Panc1 (cell line): ENCODE data around the gene ZC3H15. TPM values are rescaled to one million over a fixed set of nuclear protein-coding genes. Genes with fewer than 3 reads are reported as not detected.

Source experiments
- ATAC-seq: fragments of 200-7000 bp; cut with Tn5 transposase; 2 replicates; pipeline ENCODE4 v1.9.1; 2020; ENCODE audit warnings: mild to moderate bottlenecking, moderate library complexity
- BruUV-seq: library from RNA; stranded (reverse); fragments of 400-500 nt; replicated peaks from 2 replicates; lab custom pipeline; 2021; lab: Mats Ljungman, UMichigan
- CTCF ChIA-PET: fragments of 300-600 bp; sonication (Branson Sonifier 250); formaldehyde crosslinking; loops from one replicate; lab custom pipeline; 2022; ENCODE audit warnings: antibody characterized with exemption; lab: Charles Lee
- POLR2A ChIA-PET: fragments of 300-600 bp; sonication (Branson Sonifier 250); formaldehyde crosslinking; loops from one replicate; lab custom pipeline; 2022; ENCODE audit warnings: antibody characterized with exemption; lab: Charles Lee
- DNase-seq: peaks from one replicate; pipeline ENCODE4 v3.0.0-alpha.2; 2010; ENCODE audit warnings: low read depth, low spot score
- H3K27ac ChIP-seq: 2 replicates; pipeline ENCODE4 v1.5.1; 2011; ENCODE audit warnings: mild to moderate bottlenecking, low read length, inconsistent platforms
- H3K27me3 ChIP-seq: fragments of 200-500 bp; sonication (Bioruptor generic); 2 replicates; pipeline ENCODE4 v1.6.0; 2014; ENCODE audit warnings: low read length, inconsistent platforms; ENCODE audit not compliant: control insufficient read depth, insufficient read depth
- H3K36me3 ChIP-seq: fragments of 200-500 bp; sonication (Bioruptor generic); 2 replicates; pipeline ENCODE4 v1.5.1; 2014; ENCODE audit warnings: inconsistent platforms, mild to moderate bottlenecking, low read length, moderate library complexity; ENCODE audit not compliant: control insufficient read depth, insufficient read depth
- H3K4me1 ChIP-seq: 2 replicates; pipeline ENCODE4 v1.5.1; 2011; ENCODE audit warnings: inconsistent platforms, mild to moderate bottlenecking, low read length, moderate library complexity; ENCODE audit not compliant: control insufficient read depth, insufficient read depth
- H3K4me3 ChIP-seq, 2 experiments: 2 replicates each; pipeline ENCODE4 v1.5.1; 2011 to 2012; ENCODE audit warnings: low read depth in 2 of 2, low read length in 2 of 2, mild to moderate bottlenecking in 2 of 2, inconsistent platforms in 1 of 2, moderate library complexity in 1 of 2
- H3K9me3 ChIP-seq: fragments of 200-500 bp; sonication (Bioruptor generic); 2 replicates; pipeline ENCODE4 v1.5.1; 2014; ENCODE audit warnings: low read depth, mild to moderate bottlenecking, inconsistent platforms, low read length, moderate library complexity; ENCODE audit not compliant: control insufficient read depth, insufficient read depth
- POLR2AphosphoS5 ChIP-seq: IDR thresholded peaks from 2 replicates; pipeline ENCODE4 v1.6.1; 2012; ENCODE audit warnings: mild to moderate bottlenecking, low read depth, low read length, moderate library complexity
- REST ChIP-seq, 2 experiments: IDR thresholded peaks; 2 replicates each; pipeline ENCODE4 v1.6.1; 2011 to 2012; ENCODE audit warnings: low read depth in 2 of 2, control low read depth in 1 of 2, low read length in 1 of 2, mild to moderate bottlenecking in 1 of 2, moderate library complexity in 1 of 2; ENCODE audit not compliant: insufficient read depth in 1 of 2
- SIN3A ChIP-seq: IDR thresholded peaks from 2 replicates; pipeline ENCODE4 v1.6.1; 2012; ENCODE audit warnings: low read depth, mild to moderate bottlenecking, low read length, moderate library complexity, borderline replicate concordance; ENCODE audit not compliant: insufficient read depth
- TCF7L2 ChIP-seq: IDR thresholded peaks from 2 replicates; pipeline ENCODE4 v1.6.1; 2011; ENCODE audit warnings: mild to moderate bottlenecking, low read depth, low read length, inconsistent platforms
- in situ Hi-C: cut with HindIII; loops from 2 replicates; pipeline ENCODE4 v1.10.0; 2016; ENCODE audit warnings: low sequenced_read_pairs, low pct_unique_long_range_greater_than_20kb
- intact Hi-C: fragments of 100-400 bp; cut with micrococcal nuclease; formaldehyde crosslinking; loops from one replicate; pipeline ENCODE4 v1.10.0; 2022; ENCODE audit not compliant: unreplicated experiment
- total RNA-seq: library from RNA; stranded (reverse); gene quantifications from one replicate; pipeline ENCODE4 v1.2.1, GENCODE V29; 2021; ENCODE audit not compliant: unreplicated experiment
- TF ChIP-seq, protein P1 (sequence below): fragments of 450-650 bp; IDR thresholded peaks from 2 replicates; pipeline ENCODE4 v1.5.1; 2017; ENCODE audit warnings: mild to moderate bottlenecking

The ZC3H15 gene
- total RNA-seq, 1 experiment from 2014 or later = 72.8 TPM

- Histone ChIP-seq H3K27me3 (no peaks in the 10 kb centered on the region), H3K4me3 (no peak overlapping the region), H3K27ac (no peak overlapping the region), H3K9me3 (no peaks in the 10 kb centered on the region), H3K4me1 (no peaks in the 10 kb centered on the region), H3K36me3 (no peaks in the 10 kb centered on the region)
- POLR2A ChIA-PET = no interaction called here
- in situ Hi-C loops (no loop called here), intact Hi-C loops (no loop called here)
- ATAC-seq (no peak), DNase-seq (no peak)
- no peak for TF ChIP-seq POLR2AphosphoS5
- no peak for TF ChIP-seq TCF7L2
- TF ChIP-seq, protein P1, sequence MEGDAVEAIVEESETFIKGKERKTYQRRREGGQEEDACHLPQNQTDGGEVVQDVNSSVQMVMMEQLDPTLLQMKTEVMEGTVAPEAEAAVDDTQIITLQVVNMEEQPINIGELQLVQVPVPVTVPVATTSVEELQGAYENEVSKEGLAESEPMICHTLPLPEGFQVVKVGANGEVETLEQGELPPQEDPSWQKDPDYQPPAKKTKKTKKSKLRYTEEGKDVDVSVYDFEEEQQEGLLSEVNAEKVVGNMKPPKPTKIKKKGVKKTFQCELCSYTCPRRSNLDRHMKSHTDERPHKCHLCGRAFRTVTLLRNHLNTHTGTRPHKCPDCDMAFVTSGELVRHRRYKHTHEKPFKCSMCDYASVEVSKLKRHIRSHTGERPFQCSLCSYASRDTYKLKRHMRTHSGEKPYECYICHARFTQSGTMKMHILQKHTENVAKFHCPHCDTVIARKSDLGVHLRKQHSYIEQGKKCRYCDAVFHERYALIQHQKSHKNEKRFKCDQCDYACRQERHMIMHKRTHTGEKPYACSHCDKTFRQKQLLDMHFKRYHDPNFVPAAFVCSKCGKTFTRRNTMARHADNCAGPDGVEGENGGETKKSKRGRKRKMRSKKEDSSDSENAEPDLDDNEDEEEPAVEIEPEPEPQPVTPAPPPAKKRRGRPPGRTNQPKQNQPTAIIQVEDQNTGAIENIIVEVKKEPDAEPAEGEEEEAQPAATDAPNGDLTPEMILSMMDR = no peak
- no peak for TF ChIP-seq SIN3A
- no peak for TF ChIP-seq REST (IDR thresholded peaks at IDR 0.05; ENCODE audit: insufficient read depth in 1 of 2, low read depth in 2 of 2, low read length in 1 of 2)
- no TSS peak for BruUV-seq
- CTCF ChIA-PET = no interaction called here
Observed at GRCh38 chr2:186477790-186478189, 8.3 kb upstream of the ZC3H15 start.

DNA sequence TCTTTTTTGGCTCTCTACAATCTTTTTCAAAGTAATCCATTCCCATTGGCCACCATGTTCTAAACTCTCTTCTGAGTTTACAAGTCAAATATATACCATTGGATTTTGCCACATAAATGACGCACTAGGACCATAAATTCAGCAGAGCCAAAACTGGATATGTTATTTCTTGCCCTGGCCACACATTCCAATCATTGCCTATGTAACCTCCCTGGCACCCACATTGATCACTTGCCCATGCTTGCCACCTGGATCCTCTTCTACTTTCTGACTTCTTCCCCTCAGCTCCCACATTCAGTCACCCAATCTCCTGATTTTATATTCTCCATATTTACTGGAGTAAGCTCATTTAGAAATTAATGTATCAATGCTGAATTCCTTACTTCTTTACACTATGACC is 5.1 kb upstream of the ZC3H15 start:
- Histone ChIP-seq H3K27ac (no peak overlapping the region), H3K9me3 (no peaks in the 10 kb centered on the region), H3K27me3 (no peaks in the 10 kb centered on the region), H3K4me1 (peaks cover 14% of the 10 kb centered on the region), H3K4me3 (no peak overlapping the region), H3K36me3 (no peaks in the 10 kb centered on the region)
- no peak for TF ChIP-seq REST (IDR thresholded peaks at IDR 0.05; ENCODE audit: insufficient read depth in 1 of 2, low read depth in 2 of 2, low read length in 1 of 2)
- no peak for TF ChIP-seq TCF7L2
- TF ChIP-seq, protein P1 = no peak
- TF ChIP-seq POLR2AphosphoS5 = no peak
- no peak for TF ChIP-seq SIN3A
- POLR2A ChIA-PET = no interaction called here
- CTCF ChIA-PET = no interaction called here
- intact Hi-C loops = no loop called here
- BruUV-seq = no TSS peak
- in situ Hi-C loops = no loop called here
- ATAC-seq (no peak), DNase-seq (no peak)
